Measurements from ENCODE around the gene KASH5.

The KASH5 gene

DNA sequence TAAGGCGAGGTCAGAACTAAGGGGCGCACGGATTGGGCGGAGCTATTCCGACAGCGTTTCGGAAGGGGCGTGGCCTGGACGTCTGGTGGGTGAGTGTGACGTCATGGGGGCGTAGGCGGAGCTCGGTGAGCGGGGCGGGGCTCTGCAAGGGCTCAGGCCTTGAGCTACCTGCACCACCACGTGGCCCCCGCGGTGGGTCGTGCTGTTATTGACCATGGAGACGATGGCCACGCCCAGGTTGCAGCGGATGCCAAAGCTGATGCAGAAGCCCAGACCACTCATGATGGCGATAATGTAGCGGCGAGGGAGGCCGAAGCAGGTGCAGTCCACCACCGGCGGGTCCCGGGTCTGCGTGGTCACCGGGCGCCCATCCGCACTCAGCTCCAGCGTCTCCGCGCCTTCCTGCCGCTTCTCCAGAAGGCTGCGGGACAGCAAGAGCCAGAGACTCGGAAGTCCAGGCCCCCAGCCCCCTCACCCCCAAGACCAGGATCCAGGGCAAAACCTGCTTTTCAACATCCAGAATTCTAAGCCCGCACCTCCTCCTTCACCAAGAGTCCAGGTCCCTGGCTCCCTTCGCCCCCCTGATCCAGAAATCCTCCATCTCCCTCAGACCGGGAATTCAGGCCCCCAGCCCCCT is 48.5 kb downstream of the KASH5 start:
- H3K27me3 ChIP-seq (ENCODE audit: insufficient read depth, insufficient read length): peaks cover 63% of the 10 kb centered on the region
- DNase-seq (ENCODE audit: low read depth, low spot score): no peak
- TF ChIP-seq SUZ12 (IDR thresholded peaks at IDR 0.05; ENCODE audit: extremely low read depth, insufficient read depth, insufficient read length) (no peak), YY1 (IDR thresholded peaks at IDR 0.05; ENCODE audit: insufficient read depth, insufficient read length) (no peak), ZNF274 (IDR thresholded peaks at IDR 0.05; ENCODE audit: low read depth, low read length) (no peak)

DNA sequence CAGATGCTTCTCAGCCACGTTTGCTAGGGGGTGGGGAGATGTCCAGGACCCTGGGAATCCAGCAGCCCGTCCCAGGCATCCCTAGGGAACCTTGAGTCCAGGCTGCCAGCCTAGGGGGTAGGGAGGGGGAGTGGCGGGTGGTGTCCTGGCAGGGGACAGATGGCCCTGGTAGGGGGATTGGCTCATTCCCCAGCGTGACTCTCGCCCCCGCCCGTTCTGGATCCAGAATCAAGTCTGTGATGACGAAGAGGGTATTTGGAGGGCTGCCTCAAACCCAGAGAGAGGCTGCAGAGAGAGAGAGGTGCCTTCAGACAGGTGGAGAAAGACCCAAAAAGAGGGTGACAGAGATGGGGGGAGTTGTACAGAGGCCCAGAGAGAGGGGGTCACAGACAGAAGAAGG is 49.2 kb downstream of the KASH5 start:
- Histone ChIP-seq H3K36me3 (ENCODE audit: insufficient read depth, insufficient read length, low read length) (no peaks in the 10 kb centered on the region), H3K9ac (ENCODE audit: insufficient read length, low read depth) (no peak overlapping the region), H3K4me1 (ENCODE audit: insufficient read depth, insufficient read length) (peaks cover 4% of the 10 kb centered on the region), H3K27me3 (ENCODE audit: insufficient read depth, insufficient read length) (peaks cover 63% of the 10 kb centered on the region), H3K4me3 (ENCODE audit: insufficient read length, low read depth) (no peak overlapping the region), H3K9me3 (ENCODE audit: insufficient read depth, low read length) (no peaks in the 10 kb centered on the region)
- TF ChIP-seq ZNF274 (IDR thresholded peaks at IDR 0.05; ENCODE audit: low read depth, low read length) (no peak), SUZ12 (IDR thresholded peaks at IDR 0.05; ENCODE audit: extremely low read depth, insufficient read depth, insufficient read length) (no peak), YY1 (IDR thresholded peaks at IDR 0.05; ENCODE audit: insufficient read depth, insufficient read length) (no peak)
- DNase-seq (ENCODE audit: low read depth, low spot score): no peak

More for the DNA sequence above, 48.5 kb downstream of the KASH5 start:
- peaks cover 4% of the 10 kb centered on the region for H3K4me1 ChIP-seq (ENCODE audit: insufficient read depth, insufficient read length)
- no peak overlapping the region for H3K9ac ChIP-seq (ENCODE audit: insufficient read length, low read depth)
- no peak overlapping the region for H3K4me3 ChIP-seq (ENCODE audit: insufficient read length, low read depth)
- no peaks in the 10 kb centered on the region for H3K9me3 ChIP-seq (ENCODE audit: insufficient read depth, low read length)
- H3K36me3 ChIP-seq (ENCODE audit: insufficient read depth, insufficient read length, low read length): no peaks in the 10 kb centered on the region

DNA sequence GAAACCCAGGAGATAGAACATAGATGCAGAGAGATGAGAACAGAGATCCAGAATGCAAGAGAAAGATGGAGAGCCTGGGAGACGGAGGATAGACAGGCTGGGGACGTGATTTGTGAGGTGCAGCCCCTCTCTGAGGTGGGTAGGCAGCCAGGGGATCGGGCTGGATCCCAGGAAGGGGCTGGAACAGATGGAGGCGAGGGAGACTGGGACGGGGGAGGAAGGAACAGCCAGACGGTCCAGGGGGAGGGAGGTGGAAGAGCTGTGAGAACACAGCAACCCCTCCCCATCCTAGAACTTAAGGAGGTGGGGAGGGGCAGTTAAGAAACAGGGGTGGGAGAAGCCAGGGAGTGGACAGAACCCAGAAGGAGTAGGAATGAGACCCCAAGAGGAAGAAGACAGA is 50.2 kb downstream of the KASH5 start:
- no peaks in the 10 kb centered on the region for H3K36me3 ChIP-seq (ENCODE audit: insufficient read depth, insufficient read length, low read length)
- H3K27me3 ChIP-seq (ENCODE audit: insufficient read depth, insufficient read length): peaks cover 54% of the 10 kb centered on the region
- DNase-seq (ENCODE audit: low read depth, low spot score): no peak
- no peak for TF ChIP-seq ZNF274 (IDR thresholded peaks at IDR 0.05; ENCODE audit: low read depth, low read length)
- no peak for TF ChIP-seq YY1 (IDR thresholded peaks at IDR 0.05; ENCODE audit: insufficient read depth, insufficient read length)
- no peak for TF ChIP-seq SUZ12 (IDR thresholded peaks at IDR 0.05; ENCODE audit: extremely low read depth, insufficient read depth, insufficient read length)
- H3K9me3 ChIP-seq (ENCODE audit: insufficient read depth, low read length): no peaks in the 10 kb centered on the region
- no peak overlapping the region for H3K4me3 ChIP-seq (ENCODE audit: insufficient read length, low read depth)
- H3K9ac ChIP-seq (ENCODE audit: insufficient read length, low read depth): no peak overlapping the region
- peaks cover 4% of the 10 kb centered on the region for H3K4me1 ChIP-seq (ENCODE audit: insufficient read depth, insufficient read length)

DNA sequence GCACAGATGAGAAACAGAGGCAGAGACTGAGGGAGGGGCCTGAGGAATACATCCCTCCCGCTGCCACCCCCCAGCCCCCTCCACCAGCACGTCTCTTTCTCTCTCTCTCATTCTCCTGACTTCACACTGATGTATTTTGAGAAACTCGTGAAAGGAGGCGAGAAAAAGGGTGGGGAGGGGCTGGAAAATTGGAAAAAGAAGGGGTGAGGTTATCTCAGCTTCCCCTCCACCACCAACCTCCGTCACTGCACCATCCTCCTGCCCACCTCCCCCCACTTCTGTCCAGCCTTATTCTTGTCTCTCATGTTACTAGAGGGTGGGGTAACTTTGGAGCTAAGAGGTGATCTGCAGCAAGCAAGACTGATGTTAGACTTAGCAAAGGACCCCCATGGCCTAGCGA is 51.8 kb downstream of the KASH5 start:
- DNase-seq (ENCODE audit: low read depth, low spot score): no peak
- Histone ChIP-seq H3K36me3 (ENCODE audit: insufficient read depth, insufficient read length, low read length) (no peaks in the 10 kb centered on the region), H3K4me1 (ENCODE audit: insufficient read depth, insufficient read length) (peaks cover 4% of the 10 kb centered on the region), H3K9me3 (ENCODE audit: insufficient read depth, low read length) (no peaks in the 10 kb centered on the region), H3K9ac (ENCODE audit: insufficient read length, low read depth) (no peak overlapping the region), H3K27me3 (ENCODE audit: insufficient read depth, insufficient read length) (peaks cover 47% of the 10 kb centered on the region), H3K4me3 (ENCODE audit: insufficient read length, low read depth) (no peak overlapping the region)
- TF ChIP-seq SUZ12 (IDR thresholded peaks at IDR 0.05; ENCODE audit: extremely low read depth, insufficient read depth, insufficient read length) (no peak), ZNF274 (IDR thresholded peaks at IDR 0.05; ENCODE audit: low read depth, low read length) (no peak), YY1 (IDR thresholded peaks at IDR 0.05; ENCODE audit: insufficient read depth, insufficient read length) (no peak)

DNA sequence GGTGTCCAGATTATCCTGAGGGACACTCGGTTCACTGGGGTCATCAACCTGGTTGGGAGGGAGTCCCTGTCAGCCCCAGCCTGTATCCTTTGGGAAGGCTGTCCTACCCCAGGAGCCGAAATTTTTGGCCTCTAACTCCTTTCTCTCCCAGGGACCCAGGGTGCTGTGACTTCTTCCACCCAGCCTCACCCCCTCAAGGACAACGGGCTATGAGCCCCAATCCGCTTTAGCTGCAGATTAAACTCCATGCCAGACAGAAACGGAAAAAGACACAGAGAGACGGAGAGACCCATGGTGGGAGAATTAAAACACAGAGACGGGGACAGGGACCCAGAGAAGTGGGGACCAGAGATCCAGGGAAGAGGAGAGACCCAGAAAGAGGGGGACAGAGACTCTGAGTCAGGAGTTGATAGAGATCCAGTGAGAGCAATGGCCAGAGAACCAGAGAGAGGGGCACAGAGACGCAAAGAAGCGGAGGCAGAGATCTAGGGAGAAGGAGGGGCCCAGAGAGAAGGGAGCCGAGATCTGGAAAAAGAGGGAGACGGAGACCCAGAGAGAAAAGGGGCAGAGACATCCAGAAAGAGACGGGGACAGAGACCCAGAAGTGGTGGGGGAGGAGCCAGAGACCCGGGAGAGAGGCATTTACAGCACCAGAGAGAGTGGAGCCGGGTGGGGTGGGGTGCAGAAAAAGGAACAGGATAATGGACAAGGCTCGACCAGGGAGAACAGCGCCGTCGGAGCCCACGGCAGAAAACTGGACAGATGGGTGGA is 52.6 kb downstream of the KASH5 start:
- Histone ChIP-seq H3K9me3 (ENCODE audit: insufficient read depth, low read length) (no peaks in the 10 kb centered on the region), H3K9ac (ENCODE audit: insufficient read length, low read depth) (peak overlapping the region; percentile 17), H3K4me3 (ENCODE audit: insufficient read length, low read depth) (peak overlapping the region; percentile 51), H3K27me3 (ENCODE audit: insufficient read depth, insufficient read length) (peaks cover 47% of the 10 kb centered on the region), H3K4me1 (ENCODE audit: insufficient read depth, insufficient read length) (peaks cover 4% of the 10 kb centered on the region), H3K36me3 (ENCODE audit: insufficient read depth, insufficient read length, low read length) (no peaks in the 10 kb centered on the region)
- no peak for DNase-seq (ENCODE audit: low read depth, low spot score)
- TF ChIP-seq YY1 (IDR thresholded peaks at IDR 0.05; ENCODE audit: insufficient read depth, insufficient read length) (no peak), ZNF274 (IDR thresholded peaks at IDR 0.05; ENCODE audit: low read depth, low read length) (no peak), SUZ12 (IDR thresholded peaks at IDR 0.05; ENCODE audit: extremely low read depth, insufficient read depth, insufficient read length) (no peak)

DNA sequence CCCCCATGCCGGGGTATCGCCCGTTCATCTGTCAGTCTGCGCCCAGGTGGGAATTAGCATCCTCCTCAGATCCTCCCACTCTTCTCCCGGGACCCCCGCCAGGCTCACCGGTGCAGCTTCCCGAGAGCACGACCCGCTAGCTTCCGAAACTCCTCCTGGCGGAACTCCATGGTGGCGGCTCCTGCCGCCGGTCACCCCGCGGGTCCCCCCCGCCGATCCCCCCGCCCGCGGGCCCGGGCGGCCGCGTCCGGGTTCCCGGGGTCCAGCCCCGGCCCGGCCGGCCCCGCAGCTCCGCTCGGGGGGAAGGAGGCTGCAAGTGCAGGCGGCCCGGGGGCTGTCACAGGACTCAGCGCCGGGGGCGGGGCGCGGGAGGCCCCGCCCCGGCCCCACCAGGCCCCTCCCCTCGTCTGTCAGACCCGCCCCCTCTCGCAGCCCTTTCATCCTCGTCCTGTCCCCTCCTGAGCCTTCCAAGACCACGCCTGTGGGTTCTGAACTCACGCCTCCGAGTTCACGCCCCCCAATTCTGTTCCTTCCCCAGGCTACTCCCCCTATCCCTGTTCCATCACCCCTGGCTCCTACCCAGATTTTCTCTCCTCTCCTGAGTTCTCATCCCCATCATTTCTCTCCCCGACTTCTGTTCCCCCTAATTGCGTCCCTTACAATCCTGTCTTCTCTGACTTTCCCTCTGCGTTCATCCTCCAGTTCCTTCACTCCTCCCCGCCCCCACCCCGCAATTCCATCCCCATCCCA is 53.3 kb downstream of the KASH5 start, which contains the start of gene SLC17A7:
Gene SLC17A7 (minus strand): TSS at position 318 of the 750 bp plus-strand sequence. CDS start 148 bp downstream, at position 170.
- TF ChIP-seq ZNF274 (IDR thresholded peaks at IDR 0.05; ENCODE audit: low read depth, low read length) (no peak), SUZ12 (IDR thresholded peaks at IDR 0.05; ENCODE audit: extremely low read depth, insufficient read depth, insufficient read length) (peak; percentile 37)
- DNase-seq (ENCODE audit: low read depth, low spot score): no peak
- Histone ChIP-seq H3K4me1 (ENCODE audit: insufficient read depth, insufficient read length) (peaks cover 4% of the 10 kb centered on the region), H3K4me3 (ENCODE audit: insufficient read length, low read depth) (peak within 1 kb of the TSS; percentile 51), H3K36me3 (ENCODE audit: insufficient read depth, insufficient read length, low read length) (peaks cover 5% of the 10 kb centered on the region), H3K27me3 (ENCODE audit: insufficient read depth, insufficient read length) (peaks cover 47% of the 10 kb centered on the region), H3K9ac (ENCODE audit: insufficient read length, low read depth) (peak within 1 kb of the TSS; percentile 17), H3K9me3 (ENCODE audit: insufficient read depth, low read length) (no peaks in the 10 kb centered on the region)

DNA sequence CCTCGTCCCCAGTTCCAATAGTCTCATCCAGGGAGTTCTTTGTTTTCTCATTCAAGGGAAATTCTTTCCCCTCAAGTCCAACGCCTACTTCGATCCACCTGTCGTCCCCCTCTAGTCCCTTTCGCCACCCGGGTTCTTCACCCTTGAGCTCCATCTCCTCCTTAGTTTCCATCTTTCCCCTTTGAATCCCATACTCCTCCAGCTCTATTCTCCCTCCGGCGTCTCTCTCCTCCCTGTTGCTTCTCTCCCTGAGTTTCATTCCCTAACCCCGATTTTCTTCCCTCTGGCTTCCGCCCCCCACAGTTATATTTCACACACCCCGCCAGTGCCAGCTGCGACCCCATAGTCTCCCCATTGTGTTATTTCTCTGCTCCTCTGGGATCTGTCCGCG is 53.9 kb downstream of the KASH5 start:
- peaks cover 47% of the 10 kb centered on the region for H3K27me3 ChIP-seq (ENCODE audit: insufficient read depth, insufficient read length)
- DNase-seq (ENCODE audit: low read depth, low spot score): no peak
- peaks cover 11% of the 10 kb centered on the region for H3K36me3 ChIP-seq (ENCODE audit: insufficient read depth, insufficient read length, low read length)
- TF ChIP-seq YY1 (IDR thresholded peaks at IDR 0.05; ENCODE audit: insufficient read depth, insufficient read length) (no peak), ZNF274 (IDR thresholded peaks at IDR 0.05; ENCODE audit: low read depth, low read length) (no peak), SUZ12 (IDR thresholded peaks at IDR 0.05; ENCODE audit: extremely low read depth, insufficient read depth, insufficient read length) (no peak)
- no peaks in the 10 kb centered on the region for H3K9me3 ChIP-seq (ENCODE audit: insufficient read depth, low read length)
- no peak overlapping the region for H3K9ac ChIP-seq (ENCODE audit: insufficient read length, low read depth)
- no peak overlapping the region for H3K4me3 ChIP-seq (ENCODE audit: insufficient read length, low read depth)
- H3K4me1 ChIP-seq (ENCODE audit: insufficient read depth, insufficient read length): peaks cover 4% of the 10 kb centered on the region

Measured in NT2/D1 (cell line).